Stimulated activated naive CD8-positive, alpha-beta T cell treated with anti-CD3 and anti-CD28 coated beads, Interleukin-15, Interleukin-2, amounts not matched to agents 100 ng/mL and 50 ng/mL, for 24 hours (primary cell): Measurements from ENCODE around the gene RTN1.

Experiments
- H3K27ac Mint-ChIP-seq: one replicate; pipeline ENCODE4 v1.8.0; 2021; ENCODE audit warnings: mild to moderate bottlenecking, mixed read lengths
- H3K27me3 Mint-ChIP-seq: one replicate; pipeline ENCODE4 v1.8.0; 2021; ENCODE audit warnings: mixed read lengths
- H3K36me3 Mint-ChIP-seq: one replicate; pipeline ENCODE4 v1.8.0; 2021; ENCODE audit warnings: low read depth, mixed read lengths
- H3K4me1 Mint-ChIP-seq: one replicate; pipeline ENCODE4 v1.8.0; 2021; ENCODE audit warnings: low read depth, mixed read lengths
- H3K4me3 Mint-ChIP-seq: one replicate; pipeline ENCODE4 v1.8.0; 2021; ENCODE audit warnings: mild to moderate bottlenecking, mixed read lengths
- H3K9me3 Mint-ChIP-seq: one replicate; pipeline ENCODE4 v1.8.0; 2021; ENCODE audit warnings: mixed read lengths

Gene RTN1

GRCh38 chr14:59627011-59627520, 243.5 kb downstream of the RTN1 start:
- Mint-ChIP-seq H3K4me1 (peaks cover 3% of the 10 kb centered on the region), H3K9me3 (no peaks in the 10 kb centered on the region), H3K36me3 (no peaks in the 10 kb centered on the region), H3K27me3 (peaks cover 49% of the 10 kb centered on the region), H3K4me3 (no peak overlapping the region), H3K27ac (no peak overlapping the region)

- Mint-ChIP-seq H3K27ac (no peak overlapping the region), H3K4me1 (no peaks in the 10 kb centered on the region)
Observed at GRCh38 chr14:59622631-59623030, 247.9 kb downstream of the RTN1 start.

GRCh38 chr14:59619061-59619460, 251.5 kb downstream of the RTN1 start:
- H3K27me3 Mint-ChIP-seq: peaks cover 21% of the 10 kb centered on the region
- no peak overlapping the region for H3K27ac Mint-ChIP-seq
- no peaks in the 10 kb centered on the region for H3K9me3 Mint-ChIP-seq
- H3K4me3 Mint-ChIP-seq: no peak overlapping the region
- H3K4me1 Mint-ChIP-seq: no peaks in the 10 kb centered on the region
- no peaks in the 10 kb centered on the region for H3K36me3 Mint-ChIP-seq

More at GRCh38 chr14:59622631-59623030, 247.9 kb downstream of the RTN1 start:
- peaks cover 27% of the 10 kb centered on the region for H3K27me3 Mint-ChIP-seq
- no peaks in the 10 kb centered on the region for H3K36me3 Mint-ChIP-seq
- no peaks in the 10 kb centered on the region for H3K9me3 Mint-ChIP-seq
- H3K4me3 Mint-ChIP-seq: no peak overlapping the region

GRCh38 chr14:59601056-59601455, 269.5 kb downstream of the RTN1 start:
- peaks cover 28% of the 10 kb centered on the region for H3K27me3 Mint-ChIP-seq
- no peaks in the 10 kb centered on the region for H3K4me1 Mint-ChIP-seq
- H3K27ac Mint-ChIP-seq: peak overlapping the region; percentile 10

GRCh38 chr14:59600211-59600945, 270.2 kb downstream of the RTN1 start:
- Mint-ChIP-seq H3K27me3 (peaks cover 31% of the 10 kb centered on the region), H3K9me3 (no peaks in the 10 kb centered on the region), H3K4me1 (no peaks in the 10 kb centered on the region), H3K27ac (peak overlapping the region; percentile 10), H3K4me3 (no peak overlapping the region), H3K36me3 (no peaks in the 10 kb centered on the region)

More at GRCh38 chr14:59601056-59601455, 269.5 kb downstream of the RTN1 start:
- H3K9me3 Mint-ChIP-seq: no peaks in the 10 kb centered on the region
- no peak overlapping the region for H3K4me3 Mint-ChIP-seq
- H3K36me3 Mint-ChIP-seq: no peaks in the 10 kb centered on the region

GRCh38 chr14:59595071-59595470, 275.5 kb downstream of the RTN1 start:
- no peak overlapping the region for H3K4me3 Mint-ChIP-seq
- H3K9me3 Mint-ChIP-seq: no peaks in the 10 kb centered on the region
- H3K4me1 Mint-ChIP-seq: no peaks in the 10 kb centered on the region
- peaks cover 25% of the 10 kb centered on the region for H3K27me3 Mint-ChIP-seq
- H3K36me3 Mint-ChIP-seq: no peaks in the 10 kb centered on the region
- H3K27ac Mint-ChIP-seq: no peak overlapping the region

- peaks cover 6% of the 10 kb centered on the region for H3K27me3 Mint-ChIP-seq
Observed at GRCh38 chr14:59591641-59592370, 278.8 kb downstream of the RTN1 start.

GRCh38 chr14:59588101-59588500, 282.5 kb downstream of the RTN1 start:
- Mint-ChIP-seq H3K4me1 (peaks cover 5% of the 10 kb centered on the region), H3K9me3 (no peaks in the 10 kb centered on the region), H3K4me3 (no peak overlapping the region), H3K27ac (no peak overlapping the region), H3K36me3 (no peaks in the 10 kb centered on the region), H3K27me3 (no peaks in the 10 kb centered on the region)

More at GRCh38 chr14:59591641-59592370, 278.8 kb downstream of the RTN1 start:
- Mint-ChIP-seq H3K4me3 (no peak overlapping the region), H3K27ac (no peak overlapping the region), H3K4me1 (no peaks in the 10 kb centered on the region), H3K36me3 (no peaks in the 10 kb centered on the region), H3K9me3 (no peaks in the 10 kb centered on the region)

- H3K4me1 Mint-ChIP-seq: peaks cover 5% of the 10 kb centered on the region
- H3K27me3 Mint-ChIP-seq: no peaks in the 10 kb centered on the region
- no peak overlapping the region for H3K27ac Mint-ChIP-seq
- H3K36me3 Mint-ChIP-seq: no peaks in the 10 kb centered on the region
- no peaks in the 10 kb centered on the region for H3K9me3 Mint-ChIP-seq
- H3K4me3 Mint-ChIP-seq: peak overlapping the region; percentile 3
Observed at GRCh38 chr14:59585891-59586554, 284.6 kb downstream of the RTN1 start.

GRCh38 chr14:59583755-59584154, 286.8 kb downstream of the RTN1 start:
- no peaks in the 10 kb centered on the region for H3K27me3 Mint-ChIP-seq
- H3K27ac Mint-ChIP-seq: no peak overlapping the region
- no peak overlapping the region for H3K4me3 Mint-ChIP-seq
- peaks cover 5% of the 10 kb centered on the region for H3K4me1 Mint-ChIP-seq
- no peaks in the 10 kb centered on the region for H3K9me3 Mint-ChIP-seq
- H3K36me3 Mint-ChIP-seq: no peaks in the 10 kb centered on the region

- no peak overlapping the region for H3K27ac Mint-ChIP-seq
- H3K9me3 Mint-ChIP-seq: no peaks in the 10 kb centered on the region
- no peak overlapping the region for H3K4me3 Mint-ChIP-seq
- no peaks in the 10 kb centered on the region for H3K36me3 Mint-ChIP-seq
- H3K27me3 Mint-ChIP-seq: peaks cover 4% of the 10 kb centered on the region
- peaks cover 5% of the 10 kb centered on the region for H3K4me1 Mint-ChIP-seq
Observed at GRCh38 chr14:59582845-59583509, 287.6 kb downstream of the RTN1 start.

- Mint-ChIP-seq H3K36me3 (no peaks in the 10 kb centered on the region), H3K27ac (no peak overlapping the region), H3K27me3 (peaks cover 8% of the 10 kb centered on the region)
Observed at GRCh38 chr14:59582161-59582560, 288.4 kb downstream of the RTN1 start.

GRCh38 chr14:59580911-59581310, 289.7 kb downstream of the RTN1 start:
- Mint-ChIP-seq H3K36me3 (no peaks in the 10 kb centered on the region), H3K4me1 (peaks cover 9% of the 10 kb centered on the region)

More at GRCh38 chr14:59582161-59582560, 288.4 kb downstream of the RTN1 start:
- H3K9me3 Mint-ChIP-seq: no peaks in the 10 kb centered on the region
- H3K4me1 Mint-ChIP-seq: peaks cover 5% of the 10 kb centered on the region
- H3K4me3 Mint-ChIP-seq: no peak overlapping the region

More at GRCh38 chr14:59580911-59581310, 289.7 kb downstream of the RTN1 start:
- no peak overlapping the region for H3K27ac Mint-ChIP-seq
- no peak overlapping the region for H3K4me3 Mint-ChIP-seq
- peaks cover 13% of the 10 kb centered on the region for H3K27me3 Mint-ChIP-seq
- H3K9me3 Mint-ChIP-seq: no peaks in the 10 kb centered on the region
